Neural cell (in vitro differentiated cells): Measurements from ENCODE around the gene FARP1. TPM values are rescaled to one million over a fixed set of nuclear protein-coding genes. Genes with fewer than 3 reads are reported as not detected.

Source experiments
- H2AFZ ChIP-seq: fragments of 200-600, 300-800 bp; sonication (generic), shearing (Covaris generic); 2 replicates; pipeline ENCODE4 v1.6.0; 2014; ENCODE audit warnings: low read depth, mild to moderate bottlenecking, antibody characterized with exemption, low read length, moderate library complexity
- H3F3A ChIP-seq: fragments of 200-600 bp; shearing (Covaris generic); 2 replicates; pipeline ENCODE4 v1.6.1; 2016; ENCODE audit warnings: mild to moderate bottlenecking, moderate library complexity, mixed read lengths, antibody characterized with exemption, low read length; ENCODE audit not compliant: insufficient read depth, poor library complexity, severe bottlenecking
- H3K27ac ChIP-seq: fragments of 200-600, 300-800 bp; sonication (generic), shearing (Covaris generic); 2 replicates; pipeline ENCODE4 v1.5.1; 2014; ENCODE audit warnings: mild to moderate bottlenecking, low read length, moderate library complexity
- H3K27me3 ChIP-seq: fragments of 300-800, 200-600 bp; sonication (generic), shearing (Covaris generic); 2 replicates; pipeline ENCODE4 v1.6.0; 2014; ENCODE audit warnings: mild to moderate bottlenecking, low read depth, low read length, moderate library complexity; ENCODE audit not compliant: insufficient read depth
- H3K36me3 ChIP-seq: fragments of 300-800, 200-600 bp; sonication (generic), shearing (Covaris generic); 2 replicates; pipeline ENCODE4 v1.5.1; 2014; ENCODE audit warnings: mild to moderate bottlenecking, antibody characterized with exemption, low read length, moderate library complexity; ENCODE audit not compliant: insufficient read depth
- H3K4me2 ChIP-seq: fragments of 300-800, 200-600 bp; sonication (generic), shearing (Covaris generic); 2 replicates; pipeline ENCODE4 v1.6.0; 2014; ENCODE audit warnings: mild to moderate bottlenecking, low read length
- H3K4me3 ChIP-seq: fragments of 300-800, 200-600 bp; sonication (generic), shearing (Covaris generic); 2 replicates; pipeline ENCODE4 v1.5.1; 2014; ENCODE audit warnings: mild to moderate bottlenecking, low read length, moderate library complexity
- H3K79me2 ChIP-seq: fragments of 200-600 bp; shearing (Covaris generic); replicated peaks from 2 replicates; pipeline ENCODE4 v1.6.0; 2014; ENCODE audit warnings: mild to moderate bottlenecking, low read length, moderate library complexity; ENCODE audit not compliant: insufficient read depth
- H3K9ac ChIP-seq: fragments of 300-800, 200-600 bp; sonication (generic), shearing (Covaris generic); 2 replicates; pipeline ENCODE4 v1.6.1; 2016; ENCODE audit warnings: mild to moderate bottlenecking, low read length, mixed read lengths
- H3K9me2 ChIP-seq: fragments of 200-600 bp; shearing (Covaris generic); 2 replicates; pipeline ENCODE4 v1.6.1; 2016; ENCODE audit warnings: mild to moderate bottlenecking, low read length, mixed read lengths; ENCODE audit not compliant: insufficient read depth
- H3K9me3 ChIP-seq: fragments of 200-600, 300-800 bp; sonication (generic), shearing (Covaris generic); 2 replicates; pipeline ENCODE4 v1.6.1; 2016; ENCODE audit warnings: mild to moderate bottlenecking, mixed run types, low read length, moderate library complexity, mixed read lengths
- H4K20me1 ChIP-seq: fragments of 200-600 bp; shearing (Covaris generic); 2 replicates; pipeline ENCODE4 v1.6.1; 2016; ENCODE audit warnings: mild to moderate bottlenecking, mixed run types; ENCODE audit not compliant: insufficient read depth
- EP300 ChIP-seq: fragments of 450-650 bp; conservative IDR thresholded peaks from 2 replicates; pipeline ENCODE4 v1.6.1; 2014; ENCODE audit warnings: antibody characterized with exemption, mild to moderate bottlenecking, moderate library complexity; ENCODE audit not compliant: poor library complexity, severe bottlenecking
- EZH2 ChIP-seq: fragments of 200-600, 300-800 bp; shearing (Covaris generic), sonication (generic); IDR thresholded peaks from 2 replicates; pipeline ENCODE4 v1.6.1; 2014; ENCODE audit warnings: antibody characterized with exemption, low read length, borderline replicate concordance, mild to moderate bottlenecking; ENCODE audit not compliant: insufficient read depth, poor library complexity, severe bottlenecking
- MXI1 ChIP-seq: fragments of 450-650 bp; conservative IDR thresholded peaks from 2 replicates; pipeline ENCODE4 v1.6.1; 2014; ENCODE audit warnings: antibody characterized with exemption, mild to moderate bottlenecking; ENCODE audit not compliant: poor library complexity, severe bottlenecking
- POLR2AphosphoS5 ChIP-seq: IDR thresholded peaks from 2 replicates; pipeline ENCODE4 v1.6.1; 2012
- RAD21 ChIP-seq: fragments of 450-650 bp; conservative IDR thresholded peaks from 2 replicates; pipeline ENCODE4 v1.6.1; 2014; ENCODE audit warnings: antibody characterized with exemption, mild to moderate bottlenecking, moderate library complexity
- SMC3 ChIP-seq: fragments of 450-650 bp; conservative IDR thresholded peaks from 2 replicates; pipeline ENCODE4 v1.6.1; 2014; ENCODE audit warnings: antibody characterized with exemption, mild to moderate bottlenecking, moderate library complexity; ENCODE audit not compliant: poor library complexity
- TAF1 ChIP-seq: IDR thresholded peaks from 2 replicates; pipeline ENCODE4 v1.6.1; 2012; ENCODE audit warnings: low read depth
- polyA plus RNA-seq: library from polyadenylated mRNA; depleted of rRNA; stranded (reverse); fragments of >200 nt; gene quantifications from 2 replicates; pipeline ENCODE4 v1.2.3, GENCODE V29; 2014
- TF ChIP-seq, protein P1 (sequence below): IDR thresholded peaks from 2 replicates; pipeline ENCODE4 v1.6.1; 2012; ENCODE audit warnings: borderline replicate concordance
- TF ChIP-seq, protein P2 (sequence below): fragments of 450-650 bp; IDR thresholded peaks from 2 replicates; pipeline ENCODE4 v1.5.1; 2014; ENCODE audit warnings: antibody characterized with exemption, mild to moderate bottlenecking, moderate library complexity; ENCODE audit not compliant: poor library complexity, severe bottlenecking

The FARP1 gene
- polyA plus RNA-seq, 1 donor from 2014 or later = 19.7 TPM

DNA sequence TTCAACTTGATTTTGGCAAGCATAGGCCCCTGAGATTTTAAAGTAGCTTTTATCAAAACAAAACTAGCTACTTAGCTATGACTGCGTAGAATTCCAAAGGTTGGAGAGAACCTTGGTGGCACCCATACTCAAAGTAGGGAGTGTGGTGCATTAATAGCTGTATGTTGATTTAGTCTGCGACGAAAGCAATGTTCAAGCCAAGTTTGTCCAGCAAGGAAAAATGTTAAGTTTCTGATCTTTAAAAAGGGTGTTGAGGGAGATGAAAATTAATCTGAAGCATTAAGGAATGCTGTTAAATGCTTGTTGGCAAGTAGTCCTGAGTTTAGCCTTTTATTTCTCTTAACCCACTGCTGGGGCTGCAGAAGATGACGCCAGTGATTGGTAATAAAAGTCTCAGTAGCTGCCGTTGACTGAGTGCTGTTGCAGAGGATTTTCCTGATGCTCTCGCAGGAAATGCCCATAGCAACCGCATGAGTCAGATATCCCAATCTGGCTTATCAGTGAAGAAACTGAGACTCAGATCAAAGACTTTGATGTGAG, 110.1 kb downstream of the FARP1 start:
- no peak overlapping the region for H3K4me2 ChIP-seq
- no peaks in the 10 kb centered on the region for H3K27me3 ChIP-seq

DNA sequence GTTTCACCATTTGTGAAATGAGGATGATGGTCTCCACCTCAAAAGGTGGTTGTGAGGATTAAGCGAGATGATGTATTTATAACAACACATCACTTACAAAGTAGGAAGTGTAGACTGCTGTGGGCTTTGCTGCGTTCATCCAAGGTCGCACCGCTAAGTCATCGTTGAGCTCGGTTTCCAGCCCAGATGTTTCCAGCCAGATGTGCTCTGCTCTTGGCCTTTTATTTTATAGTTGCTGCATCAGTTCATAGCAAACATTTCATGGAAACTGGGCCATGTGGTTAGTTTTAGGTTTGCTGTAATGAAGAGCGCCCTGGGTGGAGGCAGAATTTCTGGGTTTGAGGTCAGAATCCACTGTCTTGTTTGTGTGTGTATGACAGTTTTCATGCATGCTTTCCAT, 110.6 kb downstream of the FARP1 start:
- H4K20me1 ChIP-seq = no peaks in the 10 kb centered on the region
- H3K4me3 ChIP-seq = no peak overlapping the region
- no peaks in the 10 kb centered on the region for H3K27me3 ChIP-seq
- no peak overlapping the region for H3K27ac ChIP-seq
- H3K9me2 ChIP-seq = no peaks in the 10 kb centered on the region
- no peaks in the 10 kb centered on the region for H3K9me3 ChIP-seq
- no peak overlapping the region for H3K9ac ChIP-seq
- H3K79me2 ChIP-seq = peaks cover 8% of the 10 kb centered on the region
- TF ChIP-seq RAD21 (no peak), POLR2AphosphoS5 (no peak), MXI1 (no peak), EZH2 (no peak), TAF1 (no peak), EP300 (no peak), SMC3 (no peak)
- TF ChIP-seq, protein P1, sequence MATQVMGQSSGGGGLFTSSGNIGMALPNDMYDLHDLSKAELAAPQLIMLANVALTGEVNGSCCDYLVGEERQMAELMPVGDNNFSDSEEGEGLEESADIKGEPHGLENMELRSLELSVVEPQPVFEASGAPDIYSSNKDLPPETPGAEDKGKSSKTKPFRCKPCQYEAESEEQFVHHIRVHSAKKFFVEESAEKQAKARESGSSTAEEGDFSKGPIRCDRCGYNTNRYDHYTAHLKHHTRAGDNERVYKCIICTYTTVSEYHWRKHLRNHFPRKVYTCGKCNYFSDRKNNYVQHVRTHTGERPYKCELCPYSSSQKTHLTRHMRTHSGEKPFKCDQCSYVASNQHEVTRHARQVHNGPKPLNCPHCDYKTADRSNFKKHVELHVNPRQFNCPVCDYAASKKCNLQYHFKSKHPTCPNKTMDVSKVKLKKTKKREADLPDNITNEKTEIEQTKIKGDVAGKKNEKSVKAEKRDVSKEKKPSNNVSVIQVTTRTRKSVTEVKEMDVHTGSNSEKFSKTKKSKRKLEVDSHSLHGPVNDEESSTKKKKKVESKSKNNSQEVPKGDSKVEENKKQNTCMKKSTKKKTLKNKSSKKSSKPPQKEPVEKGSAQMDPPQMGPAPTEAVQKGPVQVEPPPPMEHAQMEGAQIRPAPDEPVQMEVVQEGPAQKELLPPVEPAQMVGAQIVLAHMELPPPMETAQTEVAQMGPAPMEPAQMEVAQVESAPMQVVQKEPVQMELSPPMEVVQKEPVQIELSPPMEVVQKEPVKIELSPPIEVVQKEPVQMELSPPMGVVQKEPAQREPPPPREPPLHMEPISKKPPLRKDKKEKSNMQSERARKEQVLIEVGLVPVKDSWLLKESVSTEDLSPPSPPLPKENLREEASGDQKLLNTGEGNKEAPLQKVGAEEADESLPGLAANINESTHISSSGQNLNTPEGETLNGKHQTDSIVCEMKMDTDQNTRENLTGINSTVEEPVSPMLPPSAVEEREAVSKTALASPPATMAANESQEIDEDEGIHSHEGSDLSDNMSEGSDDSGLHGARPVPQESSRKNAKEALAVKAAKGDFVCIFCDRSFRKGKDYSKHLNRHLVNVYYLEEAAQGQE = no peak
- TF ChIP-seq, protein P2, sequence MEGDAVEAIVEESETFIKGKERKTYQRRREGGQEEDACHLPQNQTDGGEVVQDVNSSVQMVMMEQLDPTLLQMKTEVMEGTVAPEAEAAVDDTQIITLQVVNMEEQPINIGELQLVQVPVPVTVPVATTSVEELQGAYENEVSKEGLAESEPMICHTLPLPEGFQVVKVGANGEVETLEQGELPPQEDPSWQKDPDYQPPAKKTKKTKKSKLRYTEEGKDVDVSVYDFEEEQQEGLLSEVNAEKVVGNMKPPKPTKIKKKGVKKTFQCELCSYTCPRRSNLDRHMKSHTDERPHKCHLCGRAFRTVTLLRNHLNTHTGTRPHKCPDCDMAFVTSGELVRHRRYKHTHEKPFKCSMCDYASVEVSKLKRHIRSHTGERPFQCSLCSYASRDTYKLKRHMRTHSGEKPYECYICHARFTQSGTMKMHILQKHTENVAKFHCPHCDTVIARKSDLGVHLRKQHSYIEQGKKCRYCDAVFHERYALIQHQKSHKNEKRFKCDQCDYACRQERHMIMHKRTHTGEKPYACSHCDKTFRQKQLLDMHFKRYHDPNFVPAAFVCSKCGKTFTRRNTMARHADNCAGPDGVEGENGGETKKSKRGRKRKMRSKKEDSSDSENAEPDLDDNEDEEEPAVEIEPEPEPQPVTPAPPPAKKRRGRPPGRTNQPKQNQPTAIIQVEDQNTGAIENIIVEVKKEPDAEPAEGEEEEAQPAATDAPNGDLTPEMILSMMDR = no peak
- H2AFZ ChIP-seq = no peak overlapping the region
- H3K4me2 ChIP-seq = no peak overlapping the region
- no peaks in the 10 kb centered on the region for H3F3A ChIP-seq
- no peaks in the 10 kb centered on the region for H3K36me3 ChIP-seq

More for the DNA sequence above, 110.1 kb downstream of the FARP1 start:
- peaks cover 5% of the 10 kb centered on the region for H3K79me2 ChIP-seq
- TF ChIP-seq, protein P1 = no peak
- TF ChIP-seq, protein P2 = no peak
- no peak for TF ChIP-seq RAD21
- no peaks in the 10 kb centered on the region for H3K9me2 ChIP-seq
- no peak overlapping the region for H3K9ac ChIP-seq
- H2AFZ ChIP-seq = no peak overlapping the region
- H3F3A ChIP-seq = no peaks in the 10 kb centered on the region
- H3K9me3 ChIP-seq = no peaks in the 10 kb centered on the region
- no peak overlapping the region for H3K4me3 ChIP-seq
- no peak overlapping the region for H3K27ac ChIP-seq
- no peaks in the 10 kb centered on the region for H4K20me1 ChIP-seq
- no peaks in the 10 kb centered on the region for H3K36me3 ChIP-seq
